WERI-Rb-1 (cell line): Measurements from ENCODE around the gene ATF7.

Source experiments
- DNase-seq: peaks from one replicate; pipeline ENCODE4 v3.0.0-alpha.2; 2020
- H3K27ac ChIP-seq: fragments of 250-450 bp; sonication (Bioruptor Pico); 2 replicates; pipeline ENCODE4 v1.5.1; 2020; ENCODE audit warnings: mild to moderate bottlenecking, moderate library complexity
- H3K27me3 ChIP-seq: fragments of 250-450 bp; sonication (Bioruptor Pico); 2 replicates; pipeline ENCODE4 v1.5.1; 2021; ENCODE audit warnings: mild to moderate bottlenecking, low read depth, moderate library complexity; ENCODE audit not compliant: insufficient read depth, severe bottlenecking
- H3K36me3 ChIP-seq: fragments of 250-450 bp; sonication (Bioruptor Pico); 2 replicates; pipeline ENCODE4 v1.5.1; 2020; ENCODE audit warnings: mild to moderate bottlenecking, moderate library complexity
- H3K4me3 ChIP-seq: 2 replicates; pipeline ENCODE4 v1.5.1; 2011; ENCODE audit warnings: low read depth, mild to moderate bottlenecking, control low read depth, low read length
- H3K9me3 ChIP-seq: fragments of 250-450 bp; sonication (Bioruptor Pico); 2 replicates; pipeline ENCODE4 v1.5.1; 2021; ENCODE audit warnings: mild to moderate bottlenecking, moderate library complexity; ENCODE audit not compliant: severe bottlenecking
- CTCF ChIP-seq: IDR thresholded peaks from 2 replicates; pipeline ENCODE4 v1.5.1; 2011; ENCODE audit warnings: low read depth, mild to moderate bottlenecking, control low read depth, inconsistent platforms, low read length

The ATF7 gene

GRCh38 chr12:53625946-53626701 is at the start of gene ATF7:
Gene ATF7, minus strand, starts transcription at chr12:53626382. Its CDS starts 25,382 bp downstream, at chr12:53601000.
- Histone ChIP-seq H3K36me3 (peaks cover 9% of the 10 kb centered on the region), H3K9me3 (no peaks in the 10 kb centered on the region), H3K27ac (peak within 1 kb of the TSS; percentile 99), H3K27me3 (no peaks in the 10 kb centered on the region), H3K4me3 (peak within 1 kb of the TSS; percentile 69)
- no peak for TF ChIP-seq CTCF
- DNase-seq: peak; percentile 98

GRCh38 chr12:53674977-53675700 is 49.0 kb upstream of the ATF7 start:
- Histone ChIP-seq H3K27me3 (no peaks in the 10 kb centered on the region), H3K36me3 (peaks cover 36% of the 10 kb centered on the region), H3K4me3 (peak overlapping the region; percentile 89), H3K9me3 (no peaks in the 10 kb centered on the region), H3K27ac (peak overlapping the region; percentile 87)
- DNase-seq: no peak
- no peak for TF ChIP-seq CTCF

GRCh38 chr12:53670971-53671370 is 44.8 kb upstream of the ATF7 start:
- Histone ChIP-seq H3K36me3 (peaks cover 71% of the 10 kb centered on the region), H3K4me3 (no peak overlapping the region), H3K9me3 (no peaks in the 10 kb centered on the region), H3K27ac (no peak overlapping the region), H3K27me3 (no peaks in the 10 kb centered on the region)
- TF ChIP-seq CTCF: no peak
- no peak for DNase-seq

- no peak for TF ChIP-seq CTCF
- peaks cover 78% of the 10 kb centered on the region for H3K36me3 ChIP-seq
- no peak overlapping the region for H3K27ac ChIP-seq
- no peaks in the 10 kb centered on the region for H3K27me3 ChIP-seq
- no peaks in the 10 kb centered on the region for H3K9me3 ChIP-seq
- no peak overlapping the region for H3K4me3 ChIP-seq
- no peak for DNase-seq
These were observed 44.1 kb upstream of the ATF7 start for GRCh38 chr12:53670308-53670707.

GRCh38 chr12:53667080-53667479 is 40.9 kb upstream of the ATF7 start:
- Histone ChIP-seq H3K4me3 (no peak overlapping the region), H3K36me3 (peaks cover 86% of the 10 kb centered on the region), H3K27ac (no peak overlapping the region), H3K27me3 (no peaks in the 10 kb centered on the region), H3K9me3 (no peaks in the 10 kb centered on the region)
- TF ChIP-seq CTCF: no peak
- no peak for DNase-seq
